RWPE2 (cell line): Measurements from ENCODE around the gene FLT3LG.
A peak's percentile ranks its signal among the peaks of the same experiment; 100 is the strongest.

ENCODE experiments used
- ATAC-seq: fragments of 200-7000 bp; cut with Tn5 transposase; 3 replicates; pipeline ENCODE4 v1.9.1; 2021; ENCODE audit warnings: low read depth
- DNase-seq: peaks from one replicate; pipeline ENCODE4 v3.0.0-alpha.2; 2020; ENCODE audit warnings: low spot score
- H3K27ac ChIP-seq: fragments of 450-650 bp; 2 replicates; pipeline ENCODE4 v1.5.1; 2017; ENCODE audit warnings: mild to moderate bottlenecking; ENCODE audit not compliant: poor library complexity, severe bottlenecking
- H3K27me3 ChIP-seq: fragments of 250-450 bp; sonication (Bioruptor Pico); 2 replicates; pipeline ENCODE4 v1.5.1; 2021; ENCODE audit warnings: mild to moderate bottlenecking, moderate library complexity; ENCODE audit not compliant: insufficient read depth, poor library complexity, severe bottlenecking
- H3K36me3 ChIP-seq: fragments of 250-450 bp; sonication (Bioruptor Pico); 2 replicates; pipeline ENCODE4 v1.5.1; 2020; ENCODE audit warnings: low read depth, mild to moderate bottlenecking, moderate library complexity
- H3K4me1 ChIP-seq: fragments of 250-450 bp; sonication (Bioruptor Pico); 2 replicates; pipeline ENCODE4 v1.5.1; 2021; ENCODE audit warnings: mild to moderate bottlenecking, moderate library complexity; ENCODE audit not compliant: insufficient read depth, poor library complexity, severe bottlenecking
- H3K4me3 ChIP-seq: fragments of 250-450 bp; sonication (Bioruptor Pico); 2 replicates; pipeline ENCODE4 v1.5.1; 2021; ENCODE audit warnings: mild to moderate bottlenecking, moderate library complexity; ENCODE audit not compliant: severe bottlenecking
- H3K9me3 ChIP-seq: fragments of 250-450 bp; sonication (Bioruptor Pico); 2 replicates; pipeline ENCODE4 v1.5.1; 2021; ENCODE audit warnings: mild to moderate bottlenecking, moderate library complexity; ENCODE audit not compliant: severe bottlenecking
- CTCF ChIP-seq: fragments of 450-650 bp; IDR thresholded peaks from one replicate; pipeline ENCODE4 v1.5.1; 2017; ENCODE audit warnings: mild to moderate bottlenecking, moderate library complexity; ENCODE audit not compliant: poor library complexity, severe bottlenecking

Gene FLT3LG

DNA sequence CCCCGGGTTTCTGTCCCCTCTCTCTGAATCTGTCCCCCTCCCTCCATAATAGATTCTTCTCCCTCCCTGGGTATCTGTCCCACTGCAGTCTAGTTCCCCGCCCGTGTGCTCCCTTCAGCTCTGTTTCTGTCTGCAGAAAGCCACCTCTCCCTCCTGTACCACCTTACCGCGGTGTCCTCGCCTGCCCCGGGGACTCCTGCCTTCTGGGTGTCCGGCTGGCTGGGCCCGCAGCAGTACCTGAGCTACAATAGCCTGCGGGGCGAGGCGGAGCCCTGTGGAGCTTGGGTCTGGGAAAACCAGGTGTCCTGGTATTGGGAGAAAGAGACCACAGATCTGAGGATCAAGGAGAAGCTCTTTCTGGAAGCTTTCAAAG lies 39.7 kb downstream of the FLT3LG start:
- Histone ChIP-seq H3K36me3 (no peaks in the 10 kb centered on the region), H3K4me3 (peak overlapping the region; percentile 55), H3K27ac (peak overlapping the region; percentile 67), H3K4me1 (no peaks in the 10 kb centered on the region), H3K27me3 (no peaks in the 10 kb centered on the region), H3K9me3 (no peaks in the 10 kb centered on the region)
- DNase-seq, result no peak
- no peak for TF ChIP-seq CTCF
- ATAC-seq, result peak; percentile 10; the same call in 1 of the 3 replicates

- no peak for ATAC-seq
- no peak overlapping the region for H3K4me3 ChIP-seq
These were observed 40.1 kb downstream of the FLT3LG start for GRCh38 chr19:49514151-49514550.

DNA sequence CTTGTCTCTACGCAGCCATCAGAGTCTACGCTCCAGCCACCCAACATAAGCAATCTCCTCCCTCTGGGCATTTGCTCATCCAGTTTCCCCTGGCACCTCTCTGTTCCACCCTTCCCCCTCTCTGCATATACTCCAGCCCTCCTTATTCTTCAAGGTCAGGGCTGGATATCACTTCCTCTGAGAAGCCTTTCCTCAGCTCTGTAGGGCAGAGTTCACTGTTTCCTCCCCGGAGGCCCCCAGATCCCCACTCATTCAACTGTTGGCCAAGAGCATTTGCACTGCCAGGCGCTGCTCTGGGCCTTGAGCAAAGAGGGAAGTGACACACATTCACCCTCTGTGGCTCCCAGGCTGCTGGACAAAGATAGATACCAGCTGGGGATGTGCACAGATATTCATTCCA lies 41.8 kb downstream of the FLT3LG start:
- Histone ChIP-seq H3K27me3 (no peaks in the 10 kb centered on the region), H3K4me3 (no peak overlapping the region), H3K4me1 (no peaks in the 10 kb centered on the region), H3K27ac (no peak overlapping the region), H3K36me3 (no peaks in the 10 kb centered on the region), H3K9me3 (no peaks in the 10 kb centered on the region)
- DNase-seq, result no peak
- no peak for TF ChIP-seq CTCF
- no peak for ATAC-seq

More at GRCh38 chr19:49514151-49514550, 40.1 kb downstream of the FLT3LG start:
- Histone ChIP-seq H3K27me3 (no peaks in the 10 kb centered on the region), H3K27ac (no peak overlapping the region), H3K36me3 (no peaks in the 10 kb centered on the region), H3K4me1 (no peaks in the 10 kb centered on the region), H3K9me3 (no peaks in the 10 kb centered on the region)
- DNase-seq, result no peak
- no peak for TF ChIP-seq CTCF

DNA sequence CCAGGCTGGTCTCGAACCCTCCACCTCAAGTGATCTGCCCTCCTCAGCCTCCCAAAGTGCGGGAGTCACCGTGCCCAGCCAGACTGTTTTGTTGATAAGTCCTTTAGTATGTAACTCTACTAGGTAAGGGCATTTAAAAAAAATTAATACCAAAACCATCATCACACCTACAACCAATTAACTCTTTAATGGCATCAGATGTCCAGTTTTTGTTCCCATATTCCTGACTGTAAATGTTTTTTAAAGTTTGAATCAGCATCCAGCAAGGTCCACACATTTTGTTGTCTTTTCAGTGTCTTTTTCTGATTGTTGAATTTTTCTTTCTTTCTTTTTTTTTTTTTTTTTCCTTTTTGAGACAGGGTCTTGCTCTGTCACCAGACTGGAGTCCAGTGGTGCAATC lies 44.0 kb downstream of the FLT3LG start:
- ATAC-seq (no peak), DNase-seq (no peak)
- no peaks in the 10 kb centered on the region for H3K9me3 ChIP-seq
- no peak for TF ChIP-seq CTCF
- H3K4me3 ChIP-seq, result no peak overlapping the region
- no peak overlapping the region for H3K27ac ChIP-seq
- no peaks in the 10 kb centered on the region for H3K36me3 ChIP-seq
- no peaks in the 10 kb centered on the region for H3K4me1 ChIP-seq
- no peaks in the 10 kb centered on the region for H3K27me3 ChIP-seq

DNA sequence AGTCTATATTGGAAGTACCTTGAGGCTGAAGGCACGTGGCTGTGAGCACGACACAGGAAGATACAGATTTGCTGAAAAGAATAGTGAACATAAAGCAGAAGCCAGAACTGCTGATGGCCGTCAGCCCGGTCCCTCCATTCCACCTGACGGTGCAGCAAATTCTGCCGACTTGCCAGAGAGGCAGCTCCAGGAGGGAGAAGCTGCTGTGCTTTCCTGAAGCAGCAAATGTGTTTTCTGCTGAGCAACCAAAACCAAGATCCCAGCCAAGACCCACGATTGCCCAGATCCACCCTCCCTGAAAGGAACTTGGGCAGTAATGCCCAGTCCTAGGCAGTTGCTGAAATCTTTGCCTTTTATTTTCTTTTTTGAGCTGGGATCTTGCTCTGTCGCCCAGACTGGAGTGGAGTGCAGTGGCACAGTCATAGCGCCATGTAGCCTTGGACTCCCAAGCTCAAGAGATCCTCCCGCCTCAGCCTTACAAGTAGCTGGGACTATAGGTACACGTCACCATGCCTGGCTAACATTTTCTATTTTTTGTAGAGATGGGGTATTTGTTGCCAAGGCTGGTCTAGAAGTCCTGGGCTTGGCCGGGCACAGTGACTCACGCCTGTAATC lies 46.8 kb downstream of the FLT3LG start:
- Histone ChIP-seq H3K27me3 (no peaks in the 10 kb centered on the region), H3K4me1 (no peaks in the 10 kb centered on the region), H3K36me3 (no peaks in the 10 kb centered on the region), H3K9me3 (no peaks in the 10 kb centered on the region), H3K4me3 (no peak overlapping the region), H3K27ac (no peak overlapping the region)
- no peak for TF ChIP-seq CTCF
- DNase-seq (no peak), ATAC-seq (no peak)
